ENCODE results near the gene HMGN3.

- no peak for TF ChIP-seq CTCF (IDR thresholded peaks at IDR 0.05)
- TF ChIP-seq POLR2AphosphoS5 (IDR thresholded peaks at IDR 0.05): no peak
These were observed 14.7 kb upstream of the HMGN3 start for GRCh38 chr6:79249136-79249535.

Measured in upper lobe of left lung (tissue), 4 donors.